HepG2 (cell line): ENCODE data around the gene ATP8B4. TPM values are rescaled to one million over a fixed set of nuclear protein-coding genes. Genes with fewer than 3 reads are reported as not detected.

Experiments used
- ATAC-seq: fragments of 200-7000 bp; cut with Tn5 transposase; 3 replicates; pipeline ENCODE4 v1.9.1; 2020; ENCODE audit warnings: mild to moderate bottlenecking, moderate library complexity
- BruUV-seq: library from RNA; stranded (reverse); fragments of 400-500 nt; replicated peaks from 2 replicates; lab custom pipeline; 2021; lab: Mats Ljungman, UMichigan
- CTCF ChIA-PET: fragments of 300-600 bp; formaldehyde crosslinking; extraction: SDS; loops from one replicate; lab custom pipeline; 2021; ENCODE audit warnings: low total read pairs, inconsistent platforms, low intra/inter-chr PET ratio; lab: Yijun Ruan, JAX
- POLR2A ChIA-PET: fragments of 350-600 bp; sonication (Branson Sonifier 250); formaldehyde crosslinking; loops from one replicate; lab custom pipeline; 2020; ENCODE audit warnings: antibody characterized with exemption, inconsistent platforms; lab: Yijun Ruan, JAX
- DNase-seq: peaks from one replicate; pipeline ENCODE4 v3.0.0-alpha.2; 2015; ENCODE audit warnings: low spot score
- FAIRE-seq: peaks from 3 replicates; lab custom pipeline; 2011; peaks lifted over from hg19 to GRCh38; lab: Jason Lieb, UNC
- H2AFZ ChIP-seq: one replicate; pipeline ENCODE4 v1.6.1; 2011; ENCODE audit warnings: low read length, inconsistent platforms
- H3K27ac ChIP-seq: fragments of 300-600 bp; 3 replicates; pipeline ENCODE4 v1.8.0; 2011; ENCODE audit warnings: mixed run types, mild to moderate bottlenecking, mixed read lengths, low read length, inconsistent platforms; ENCODE audit not compliant: insufficient read depth; ENCODE audit errors: extremely low read length
- H3K27me3 ChIP-seq, 2 experiments: fragments of 200-600 bp in 1 of 2; 2 replicates in 1 of 2; 3 replicates in 1 of 2; pipeline versions ENCODE4 v1.6.0 to v1.8.0; 2011; ENCODE audit warnings: low read length in 2 of 2, mild to moderate bottlenecking in 2 of 2, moderate library complexity in 2 of 2, inconsistent platforms in 1 of 2; ENCODE audit not compliant: insufficient read depth in 2 of 2, control insufficient read depth in 1 of 2
- H3K36me3 ChIP-seq, 2 experiments: fragments of 200-600 bp in 1 of 2; replicated peaks in 1 of 2; 2 replicates in 1 of 2; 3 replicates in 1 of 2; pipeline versions ENCODE4 v1.5.1 to v1.8.0; 2011; ENCODE audit warnings: low read length in 2 of 2, inconsistent platforms in 1 of 2; ENCODE audit not compliant: insufficient read depth in 2 of 2, control insufficient read depth in 1 of 2
- H3K4me1 ChIP-seq: 2 replicates; pipeline ENCODE4 v1.5.1; 2012; ENCODE audit warnings: low read length, inconsistent platforms; ENCODE audit not compliant: insufficient read depth
- H3K4me2 ChIP-seq: 2 replicates; pipeline ENCODE4 v1.6.0; 2011; ENCODE audit warnings: low read depth, low read length, inconsistent platforms
- H3K4me3 ChIP-seq, 3 experiments: fragments of 200-600 bp in 1 of 3; sonication (generic), shearing (Covaris generic) in 1 of 3; replicated peaks in 1 of 3; 2 replicates each; pipeline ENCODE4 v1.5.1; 2011 to 2016; ENCODE audit warnings: low read length in 3 of 3, inconsistent platforms in 2 of 3, low read depth in 2 of 3, mild to moderate bottlenecking in 2 of 3, control low read depth in 1 of 3, mixed read lengths in 1 of 3; ENCODE audit not compliant: insufficient read depth in 1 of 3
- H3K79me2 ChIP-seq: one replicate; pipeline ENCODE4 v1.6.1; 2011; ENCODE audit warnings: low read length, inconsistent platforms; ENCODE audit not compliant: insufficient read depth
- H3K9ac ChIP-seq: 2 replicates; pipeline ENCODE4 v1.6.0; 2011; ENCODE audit warnings: mild to moderate bottlenecking, low read depth, low read length, inconsistent platforms; ENCODE audit not compliant: insufficient read depth
- H3K9me3 ChIP-seq: 2 replicates; pipeline ENCODE4 v1.5.1; 2012; ENCODE audit warnings: mild to moderate bottlenecking, low read length
- H4K20me1 ChIP-seq: 2 replicates; pipeline ENCODE4 v1.6.0; 2011; ENCODE audit warnings: inconsistent platforms, mild to moderate bottlenecking, low read length, moderate library complexity; ENCODE audit not compliant: insufficient read depth
- ARID3A ChIP-seq: IDR thresholded peaks from 2 replicates; pipeline ENCODE4 v1.6.1; 2012; ENCODE audit warnings: low read depth, low read length, improper control_type of control experiment
- KLF16 ChIP-seq, 2 experiments: sonication (generic) in 1 of 2; formaldehyde crosslinking in 1 of 2; IDR thresholded peaks; 2 replicates each; pipeline versions ENCODE4 v1.6.1 to v1.8.0; 2016 to 2023; ENCODE audit warnings: missing genetic modification reagents in 2 of 2, missing compliant biosample characterization in 1 of 2
- MEF2D ChIP-seq: sonication (generic); formaldehyde crosslinking; IDR thresholded peaks from 2 replicates; pipeline ENCODE4 v1.5.1; 2020; ENCODE audit warnings: mild to moderate bottlenecking, missing genetic modification reagents
- MNT ChIP-seq: fragments of 450-650 bp; IDR thresholded peaks from 2 replicates; pipeline ENCODE4 v1.6.1; 2016
- NFE2 ChIP-seq: sonication (generic); formaldehyde crosslinking; IDR thresholded peaks from 2 replicates; pipeline ENCODE4 v1.4.0; 2020; ENCODE audit warnings: missing genetic modification reagents
- POLR2A ChIP-seq, 2 experiments: IDR thresholded peaks; 2 replicates each; pipeline ENCODE4 v1.6.1; 2011; ENCODE audit warnings: low read depth in 2 of 2, low read length in 2 of 2, mild to moderate bottlenecking in 1 of 2, moderate library complexity in 1 of 2; ENCODE audit not compliant: insufficient read depth in 1 of 2
- USF2 ChIP-seq, 2 experiments: sonication (generic) in 1 of 2; formaldehyde crosslinking in 1 of 2; IDR thresholded peaks; 2 replicates each; pipeline versions ENCODE4 v1.5.1 to v1.6.1; 2011 to 2020; ENCODE audit warnings: borderline replicate concordance in 1 of 2, low read depth in 1 of 2, low read length in 1 of 2, mild to moderate bottlenecking in 1 of 2, missing genetic modification reagents in 1 of 2, moderate library complexity in 1 of 2
- ZNF512B ChIP-seq: sonication (generic); formaldehyde crosslinking; IDR thresholded peaks from 2 replicates; pipeline ENCODE4 v1.5.1; 2020; ENCODE audit warnings: missing genetic modification reagents, mild to moderate bottlenecking, borderline replicate concordance
- ZNF75D ChIP-seq: sonication (generic); formaldehyde crosslinking; IDR thresholded peaks from 2 replicates; pipeline ENCODE4 v1.8.1; 2023; ENCODE audit warnings: missing genetic modification reagents, mild to moderate bottlenecking, borderline replicate concordance
- ZXDC ChIP-seq: sonication (generic); formaldehyde crosslinking; IDR thresholded peaks from 2 replicates; pipeline ENCODE4 v1.5.0; 2020; ENCODE audit warnings: mild to moderate bottlenecking, missing genetic modification reagents
- WGBS: methylation state at CpG from one replicate; pipeline ENCODE4 v1.1.6; 2017; ENCODE audit warnings: low lambda C conversion rate; 5-methylcytosine and 5-hydroxymethylcytosine counted together
- in situ Hi-C: cut with HindIII; loops from 2 replicates; pipeline ENCODE4 v1.10.0; 2017; ENCODE audit warnings: low pct_unique_long_range_greater_than_20kb; ENCODE audit not compliant: extremely low pct_ligation_motif_present
- intact Hi-C: fragments of 100-400 bp; cut with micrococcal nuclease; formaldehyde crosslinking; loops from one replicate; pipeline ENCODE4 v1.10.0; 2022; ENCODE audit not compliant: unreplicated experiment
- polyA plus RNA-seq, 8 experiments: library from polyadenylated mRNA; depleted of rRNA in 3 of 8; stranded (reverse) in 7 of 8; unstranded in 1 of 8; fragments of >200 nt; fragmentation: Illumina TruSeq in 4 of 8; extraction: Trizol in 4 of 8; gene quantifications; 2 replicates each; pipeline versions ENCODE4 v1.2.1 to v1.2.3, GENCODE V29; 2011 to 2016; ENCODE audit warnings: low read depth in 4 of 8, missing spikeins in 1 of 8, mixed read lengths in 1 of 8; ENCODE audit not compliant: insufficient read depth in 1 of 8
- total RNA-seq, 5 experiments: library from RNA; depleted of rRNA; stranded (reverse); fragments of >200 nt; fragmentation: Illumina TruSeq; extraction: Trizol; gene quantifications; 2 replicates each; pipeline ENCODE4 v1.2.3, GENCODE V29; 2016; ENCODE audit warnings: low read depth in 1 of 5

The ATP8B4 gene
- total and polyA plus RNA-seq, 2 of the 13 experiments (the other 11 are each of a cell fraction or from before 2014, with no cell fraction given) = 0.24 to 0.69 TPM

GRCh38 chr15:49830391-49830790 lies 288.6 kb downstream of the ATP8B4 start:
- POLR2A ChIA-PET = no interaction called here
- Histone ChIP-seq H3K4me3 (no peak overlapping the region), H3K27me3 (no peaks in the 10 kb centered on the region), H3K27ac (no peak overlapping the region), H3K36me3 (no peaks in the 10 kb centered on the region), H4K20me1 (no peaks in the 10 kb centered on the region), H3K9me3 (no peaks in the 10 kb centered on the region), H3K4me2 (no peak overlapping the region), H3K9ac (no peak overlapping the region), H2AFZ (no peak overlapping the region), H3K79me2 (no peaks in the 10 kb centered on the region), H3K4me1 (no peaks in the 10 kb centered on the region)
- ATAC-seq (no peak), FAIRE-seq (no peak), DNase-seq (no peak)
- intact Hi-C loops (no loop called here), in situ Hi-C loops (no loop called here)
- 24% methylated on average over 3 of the region's 3 CpGs for WGBS
- CTCF ChIA-PET = no interaction called here
- no TSS peak for BruUV-seq
- no peak for TF ChIP-seq MNT
- no peak for TF ChIP-seq ZNF512B (CRISPR knock-in tag)
- no peak for TF ChIP-seq MEF2D (CRISPR knock-in tag)
- TF ChIP-seq ZNF75D (CRISPR knock-in tag) = no peak
- no peak for TF ChIP-seq ZXDC (CRISPR knock-in tag)
- TF ChIP-seq POLR2A (IDR thresholded peaks at IDR 0.05; ENCODE audit: insufficient read depth in 1 of 2, low read depth in 2 of 2, low read length in 2 of 2) = no peak
- TF ChIP-seq USF2 (IDR thresholded peaks at IDR 0.05; ENCODE audit: low read depth, low read length) = no peak
- TF ChIP-seq USF2 (CRISPR knock-in tag; IDR thresholded peaks at IDR 0.05; ENCODE audit: borderline replicate concordance) = no peak
- no peak for TF ChIP-seq NFE2 (CRISPR knock-in tag)
- no peak for TF ChIP-seq KLF16 (CRISPR knock-in tag; IDR thresholded peaks at IDR 0.05)
- no peak for TF ChIP-seq ARID3A
